Measurements from ENCODE around the gene THRB.

DNA sequence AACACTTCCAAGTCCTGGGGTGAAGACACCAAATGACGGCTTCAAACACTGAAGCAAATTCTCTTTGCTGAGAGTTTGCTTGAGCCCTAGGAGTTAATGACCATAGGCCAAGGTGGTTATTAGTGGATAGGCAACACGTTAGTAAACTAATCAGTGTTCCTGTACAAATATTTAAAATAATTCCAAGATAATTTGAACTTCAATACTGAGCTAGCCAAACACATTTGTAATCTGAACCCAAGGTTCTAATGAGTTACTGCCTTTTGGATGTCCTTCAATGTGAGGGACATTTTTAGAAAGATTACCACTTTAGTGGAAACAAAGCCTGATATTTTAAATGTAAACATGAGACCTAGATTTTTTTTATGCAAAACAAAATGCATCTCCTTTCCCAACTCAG, 94.6 kb downstream of the THRB start:
- TF ChIP-seq, protein P1, sequence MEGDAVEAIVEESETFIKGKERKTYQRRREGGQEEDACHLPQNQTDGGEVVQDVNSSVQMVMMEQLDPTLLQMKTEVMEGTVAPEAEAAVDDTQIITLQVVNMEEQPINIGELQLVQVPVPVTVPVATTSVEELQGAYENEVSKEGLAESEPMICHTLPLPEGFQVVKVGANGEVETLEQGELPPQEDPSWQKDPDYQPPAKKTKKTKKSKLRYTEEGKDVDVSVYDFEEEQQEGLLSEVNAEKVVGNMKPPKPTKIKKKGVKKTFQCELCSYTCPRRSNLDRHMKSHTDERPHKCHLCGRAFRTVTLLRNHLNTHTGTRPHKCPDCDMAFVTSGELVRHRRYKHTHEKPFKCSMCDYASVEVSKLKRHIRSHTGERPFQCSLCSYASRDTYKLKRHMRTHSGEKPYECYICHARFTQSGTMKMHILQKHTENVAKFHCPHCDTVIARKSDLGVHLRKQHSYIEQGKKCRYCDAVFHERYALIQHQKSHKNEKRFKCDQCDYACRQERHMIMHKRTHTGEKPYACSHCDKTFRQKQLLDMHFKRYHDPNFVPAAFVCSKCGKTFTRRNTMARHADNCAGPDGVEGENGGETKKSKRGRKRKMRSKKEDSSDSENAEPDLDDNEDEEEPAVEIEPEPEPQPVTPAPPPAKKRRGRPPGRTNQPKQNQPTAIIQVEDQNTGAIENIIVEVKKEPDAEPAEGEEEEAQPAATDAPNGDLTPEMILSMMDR (IDR thresholded peaks at IDR 0.05), result no peak
- no peak for TF ChIP-seq POLR2A (IDR thresholded peaks at IDR 0.05)
